ENCODE results near the gene GPATCH1. TPM values are rescaled to one million over a fixed set of nuclear protein-coding genes. Genes with fewer than 3 reads are reported as not detected.
"Not testable (repeated sequence)": the region's sequence is repeated elsewhere in the genome, so short reads cannot be mapped to it uniquely, and the experiment has no call there.

The GPATCH1 gene
- total and polyA plus RNA-seq, 12 donors, result 4.6 to 11.6 (median 6.8) TPM

DNA sequence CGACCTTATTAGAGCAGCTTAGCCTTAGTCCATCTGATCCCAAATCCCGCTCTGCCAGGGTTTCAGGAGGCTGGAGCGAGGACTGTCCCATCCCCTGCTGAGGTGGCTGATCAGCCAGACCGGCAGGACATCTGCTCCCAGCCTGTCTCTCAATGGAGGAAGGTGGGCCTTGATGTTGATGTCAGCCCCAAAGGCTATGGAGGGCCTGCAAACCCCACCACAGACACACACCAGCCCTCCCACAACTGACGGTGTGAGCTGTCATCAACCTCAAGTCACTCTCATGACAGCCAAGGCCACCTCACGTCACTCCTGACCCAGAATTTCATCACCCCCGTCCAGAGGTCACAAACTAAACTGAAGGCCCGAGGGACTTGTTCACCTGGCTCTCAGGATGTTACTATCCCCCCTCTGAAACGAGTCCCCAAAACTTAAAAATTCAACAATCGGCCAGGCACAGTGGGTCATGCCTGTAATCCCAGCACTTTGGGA lies 41.8 kb upstream of the GPATCH1 start:
- no peak for DNase-seq
- Histone ChIP-seq H3K4me1 (replicated peaks in 1 of 2) (no peaks in the 10 kb centered on the region), H3K27me3 (no peaks in the 10 kb centered on the region), H3K4me3 (no peak overlapping the region), H3K27ac (no peak overlapping the region), H3K9me3 (replicated peaks in 1 of 3) (no peaks in the 10 kb centered on the region), H3K36me3 (replicated peaks in 1 of 2) (no peaks in the 10 kb centered on the region)
- intact Hi-C loops (cut with DNase I), result no loop called here
- TF ChIP-seq POLR2A (IDR thresholded peaks at IDR 0.05), result no peak
- TF ChIP-seq, protein P1, sequence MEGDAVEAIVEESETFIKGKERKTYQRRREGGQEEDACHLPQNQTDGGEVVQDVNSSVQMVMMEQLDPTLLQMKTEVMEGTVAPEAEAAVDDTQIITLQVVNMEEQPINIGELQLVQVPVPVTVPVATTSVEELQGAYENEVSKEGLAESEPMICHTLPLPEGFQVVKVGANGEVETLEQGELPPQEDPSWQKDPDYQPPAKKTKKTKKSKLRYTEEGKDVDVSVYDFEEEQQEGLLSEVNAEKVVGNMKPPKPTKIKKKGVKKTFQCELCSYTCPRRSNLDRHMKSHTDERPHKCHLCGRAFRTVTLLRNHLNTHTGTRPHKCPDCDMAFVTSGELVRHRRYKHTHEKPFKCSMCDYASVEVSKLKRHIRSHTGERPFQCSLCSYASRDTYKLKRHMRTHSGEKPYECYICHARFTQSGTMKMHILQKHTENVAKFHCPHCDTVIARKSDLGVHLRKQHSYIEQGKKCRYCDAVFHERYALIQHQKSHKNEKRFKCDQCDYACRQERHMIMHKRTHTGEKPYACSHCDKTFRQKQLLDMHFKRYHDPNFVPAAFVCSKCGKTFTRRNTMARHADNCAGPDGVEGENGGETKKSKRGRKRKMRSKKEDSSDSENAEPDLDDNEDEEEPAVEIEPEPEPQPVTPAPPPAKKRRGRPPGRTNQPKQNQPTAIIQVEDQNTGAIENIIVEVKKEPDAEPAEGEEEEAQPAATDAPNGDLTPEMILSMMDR (IDR thresholded peaks at IDR 0.05), result no peak
- WGBS, 4 donors, result 65 to 75% (median 74%) methylated on average over 10 of the region's 10 CpGs

- no peaks in the 10 kb centered on the region for H3K36me3 ChIP-seq (replicated peaks in 1 of 2)
- intact Hi-C loops (cut with DNase I), result no loop called here
- H3K27ac ChIP-seq, result no peak overlapping the region
- no peak for DNase-seq
- no peaks in the 10 kb centered on the region for H3K27me3 ChIP-seq
- H3K4me1 ChIP-seq (replicated peaks in 1 of 2), result no peaks in the 10 kb centered on the region
- TF ChIP-seq, protein P1 (IDR thresholded peaks at IDR 0.05), result no peak
- TF ChIP-seq POLR2A (IDR thresholded peaks at IDR 0.05), result no peak
- 95 to 100% (median 96%) methylated on average over 1 of the region's 1 CpG for WGBS, 4 donors
- H3K4me3 ChIP-seq, result no peak overlapping the region
- H3K9me3 ChIP-seq (replicated peaks in 1 of 3), result no peaks in the 10 kb centered on the region
These were observed 41.2 kb upstream of the GPATCH1 start for GRCh38 chr19:33039815-33040214.

GRCh38 chr19:33040994-33041827 lies 39.8 kb upstream of the GPATCH1 start:
- no peaks in the 10 kb centered on the region for H3K36me3 ChIP-seq (replicated peaks in 1 of 2)
- no peaks in the 10 kb centered on the region for H3K4me1 ChIP-seq (replicated peaks in 1 of 2)
- no peak for DNase-seq
- no peaks in the 10 kb centered on the region for H3K9me3 ChIP-seq (replicated peaks in 1 of 3)
- no peak overlapping the region for H3K27ac ChIP-seq
- no peaks in the 10 kb centered on the region for H3K27me3 ChIP-seq
- intact Hi-C loops (cut with DNase I), result no loop called here
- 62 to 73% (median 64%) methylated on average over 9 of the region's 9 CpGs for WGBS, 4 donors
- no peak overlapping the region for H3K4me3 ChIP-seq
- no peak for TF ChIP-seq POLR2A (IDR thresholded peaks at IDR 0.05)
- TF ChIP-seq, protein P1 (IDR thresholded peaks at IDR 0.05), result no peak

GRCh38 chr19:33041828-33042160 lies 39.2 kb upstream of the GPATCH1 start:
- 93 to 97% (median 95%) methylated on average over 3 of the region's 3 CpGs for WGBS, 4 donors
- H3K4me3 ChIP-seq; H3K4me1 ChIP-seq (replicated peaks in 1 of 2); intact Hi-C loops (cut with DNase I); H3K27ac ChIP-seq; H3K36me3 ChIP-seq (replicated peaks in 1 of 2); H3K9me3 ChIP-seq (replicated peaks in 1 of 3); H3K27me3 ChIP-seq; DNase-seq: not testable (repeated sequence)

DNA sequence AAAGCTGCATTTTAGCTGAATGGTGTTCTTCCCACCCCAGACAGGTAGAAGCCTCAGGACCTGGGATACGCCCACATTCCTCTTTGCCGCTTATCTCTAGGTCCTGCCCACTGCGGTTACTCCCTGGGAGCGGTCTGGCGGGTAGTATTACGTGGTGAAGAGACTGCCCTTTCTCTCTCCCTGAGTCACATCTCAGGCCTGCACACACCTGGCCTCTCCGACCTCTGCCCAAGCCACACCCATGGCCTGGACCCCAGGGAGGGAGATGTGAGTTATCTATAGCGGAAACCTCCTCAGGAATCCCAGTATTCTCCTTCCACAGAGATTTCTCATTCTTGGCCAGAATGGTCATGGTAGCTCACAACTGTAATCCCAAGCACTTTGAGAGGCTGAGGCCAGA lies 33.6 kb upstream of the GPATCH1 start:
- no peaks in the 10 kb centered on the region for H3K4me1 ChIP-seq (replicated peaks in 1 of 2)
- H3K9me3 ChIP-seq (replicated peaks in 1 of 3), result no peaks in the 10 kb centered on the region
- no peak overlapping the region for H3K4me3 ChIP-seq
- H3K27ac ChIP-seq, result no peak overlapping the region
- intact Hi-C loops (cut with DNase I), result no loop called here
- no peak for DNase-seq
- H3K36me3 ChIP-seq (replicated peaks in 1 of 2), result no peaks in the 10 kb centered on the region
- WGBS, 4 donors, result 76 to 87% (median 82%) methylated on average over 8 of the region's 8 CpGs
- TF ChIP-seq, protein P1 (IDR thresholded peaks at IDR 0.05), result no peak
- TF ChIP-seq POLR2A (IDR thresholded peaks at IDR 0.05), result no peak
- no peaks in the 10 kb centered on the region for H3K27me3 ChIP-seq
